ENCODE results near the gene AP3S1. TPM values are rescaled to one million over a fixed set of nuclear protein-coding genes. Genes with fewer than 3 reads are reported as not detected.
"Not testable (repeated sequence)": the region's sequence is repeated elsewhere in the genome, so short reads cannot be mapped to it uniquely, and the experiment has no call there.

Gene AP3S1
- total RNA-seq, 1 donor from 2014 or later, result 59.0 TPM

- DNase-seq (ENCODE audit: low spot score), result not testable (repeated sequence)
These were observed 16.8 kb upstream of the AP3S1 start for GRCh38 chr5:115824983-115825382.

GRCh38 chr5:115825948-115826347 lies 15.8 kb upstream of the AP3S1 start:
- no peak for DNase-seq (ENCODE audit: low spot score)

GRCh38 chr5:115829913-115830312 lies 11.8 kb upstream of the AP3S1 start:
- DNase-seq (ENCODE audit: low spot score), result no peak

- no peak for DNase-seq (ENCODE audit: low spot score)
These were observed 10.5 kb upstream of the AP3S1 start for GRCh38 chr5:115831163-115831768.

GRCh38 chr5:115835481-115835880 lies 6.3 kb upstream of the AP3S1 start:
- DNase-seq (ENCODE audit: low spot score), result no peak

GRCh38 chr5:115838885-115839518 lies 2.7 kb upstream of the AP3S1 start:
- DNase-seq (ENCODE audit: low spot score), result no peak

GRCh38 chr5:115840873-115841272 lies 862 bp upstream of the AP3S1 start:
- DNase-seq (ENCODE audit: low spot score), result no peak

- DNase-seq (ENCODE audit: low spot score), result peak; percentile 51
These were observed 577 bp downstream of the AP3S1 start for GRCh38 chr5:115842089-115842935.

GRCh38 chr5:115842952-115843351 lies 1.2 kb downstream of the AP3S1 start:
- DNase-seq (ENCODE audit: low spot score), result no peak

- DNase-seq (ENCODE audit: low spot score), result no peak
These were observed 1.9 kb downstream of the AP3S1 start for GRCh38 chr5:115843444-115844130.

- no peak for DNase-seq (ENCODE audit: low spot score)
These were observed 2.6 kb downstream of the AP3S1 start for GRCh38 chr5:115844321-115844817.

- no peak for DNase-seq (ENCODE audit: low spot score)
These were observed 5.6 kb downstream of the AP3S1 start for GRCh38 chr5:115847290-115847689.

- no peak for DNase-seq (ENCODE audit: low spot score)
These were observed 7.6 kb downstream of the AP3S1 start for GRCh38 chr5:115849258-115849798.

GRCh38 chr5:115850744-115851416 lies 9.1 kb downstream of the AP3S1 start:
- DNase-seq (ENCODE audit: low spot score), result no peak

GRCh38 chr5:115854139-115854538 lies 12.4 kb downstream of the AP3S1 start:
- no peak for DNase-seq (ENCODE audit: low spot score)

- no peak for DNase-seq (ENCODE audit: low spot score)
These were observed 14.2 kb downstream of the AP3S1 start for GRCh38 chr5:115855959-115856358.

- DNase-seq (ENCODE audit: low spot score), result no peak
These were observed 15.3 kb downstream of the AP3S1 start for GRCh38 chr5:115857057-115857479.

GRCh38 chr5:115857626-115858349 lies 16.1 kb downstream of the AP3S1 start:
- DNase-seq (ENCODE audit: low spot score), result no peak

- DNase-seq (ENCODE audit: low spot score), result no peak
These were observed 16.7 kb downstream of the AP3S1 start for GRCh38 chr5:115858396-115858795.

GRCh38 chr5:115859378-115859777 lies 17.6 kb downstream of the AP3S1 start:
- DNase-seq (ENCODE audit: low spot score), result no peak

All from ureter (tissue), 1 donor.